ENCODE data around the gene PICALM. TPM values are rescaled to one million over a fixed set of nuclear protein-coding genes. Genes with fewer than 3 reads are reported as not detected.

The PICALM gene
- total and polyA plus RNA-seq, 10 of the 15 experiments (the other 5 are each of a cell fraction or from before 2014, with no cell fraction given) = 4.3 to 150 (median 41.8) TPM

DNA sequence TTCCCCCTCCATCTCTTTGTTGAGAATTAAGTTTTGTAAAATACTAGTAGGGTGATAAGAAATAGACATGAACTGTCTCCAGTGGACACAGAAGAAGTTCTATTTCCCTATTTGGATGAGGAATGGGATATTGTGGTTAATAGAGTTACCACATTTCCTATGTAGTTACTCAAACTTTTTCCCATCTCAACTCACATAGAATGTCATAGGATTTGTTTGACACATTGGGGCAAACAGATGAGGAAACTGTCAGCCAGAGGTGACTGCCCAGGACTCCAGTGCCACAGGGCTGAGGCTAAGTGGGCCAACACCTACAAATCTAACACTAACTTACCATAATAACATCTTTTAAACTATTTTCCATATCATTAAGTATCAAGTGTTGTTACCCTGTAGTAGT lies 155.4 kb downstream of the PICALM start:
- H3K4me1 ChIP-seq (ENCODE audit: control insufficient read depth, insufficient read depth, low read length) = no peaks in the 10 kb centered on the region
- intact Hi-C loops (cut with micrococcal nuclease; ENCODE audit: unreplicated experiment) (no loop called here), in situ Hi-C loops (cut with MboI) (no loop called here)
- BruUV-seq (replicated peaks) = no TSS peak
- no peak overlapping the region for H3K27ac ChIP-seq (ENCODE audit: control insufficient read depth, insufficient read depth)
- no peak for FAIRE-seq
- no peak overlapping the region for H3K9ac ChIP-seq (ENCODE audit: control insufficient read depth, insufficient read depth, low read length)
- ChIA-PET RAD21 (ENCODE audit: unreplicated experiment) (no interaction called here), POLR2A (no interaction called here), SMC1A (ENCODE audit: uncharacterized antibody, unreplicated experiment) (no interaction called here), CTCF (no interaction called here)
- H3K9me3 ChIP-seq (replicated peaks; ENCODE audit: control insufficient read depth, insufficient read depth, low read length) = no peaks in the 10 kb centered on the region
- no peaks in the 10 kb centered on the region for H3K79me2 ChIP-seq (ENCODE audit: control insufficient read depth, insufficient read depth, low read length)
- no peak overlapping the region for H3K4me3 ChIP-seq
- H3K4me2 ChIP-seq (ENCODE audit: control insufficient read depth, insufficient read depth) = no peak overlapping the region
- H2AFZ ChIP-seq (ENCODE audit: control insufficient read depth, low read depth, low read length) = no peak overlapping the region
- TF ChIP-seq, protein P1, sequence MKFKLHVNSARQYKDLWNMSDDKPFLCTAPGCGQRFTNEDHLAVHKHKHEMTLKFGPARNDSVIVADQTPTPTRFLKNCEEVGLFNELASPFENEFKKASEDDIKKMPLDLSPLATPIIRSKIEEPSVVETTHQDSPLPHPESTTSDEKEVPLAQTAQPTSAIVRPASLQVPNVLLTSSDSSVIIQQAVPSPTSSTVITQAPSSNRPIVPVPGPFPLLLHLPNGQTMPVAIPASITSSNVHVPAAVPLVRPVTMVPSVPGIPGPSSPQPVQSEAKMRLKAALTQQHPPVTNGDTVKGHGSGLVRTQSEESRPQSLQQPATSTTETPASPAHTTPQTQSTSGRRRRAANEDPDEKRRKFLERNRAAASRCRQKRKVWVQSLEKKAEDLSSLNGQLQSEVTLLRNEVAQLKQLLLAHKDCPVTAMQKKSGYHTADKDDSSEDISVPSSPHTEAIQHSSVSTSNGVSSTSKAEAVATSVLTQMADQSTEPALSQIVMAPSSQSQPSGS (IDR thresholded peaks at IDR 0.05; ENCODE audit: low read length) = no peak
- no peak for TF ChIP-seq MEF2A (IDR thresholded peaks at IDR 0.05; ENCODE audit: insufficient read depth, low read depth, low read length)
- TF ChIP-seq YBX1 (IDR thresholded peaks at IDR 0.05) = no peak
- TF ChIP-seq NFYB (IDR thresholded peaks at IDR 0.05; ENCODE audit: insufficient read depth, low read depth, low read length) = no peak
- no peak for TF ChIP-seq SIN3A (IDR thresholded peaks at IDR 0.05; ENCODE audit: low read depth, low read length)
- no peak for TF ChIP-seq ZNF217 (IDR thresholded peaks at IDR 0.05)
- no peak for TF ChIP-seq LARP7 (IDR thresholded peaks at IDR 0.05)
- TF ChIP-seq RCOR1 (conservative IDR thresholded peaks at IDR 0.05; ENCODE audit: low read depth, low read length) = no peak
- no peak for TF ChIP-seq SMC3 (IDR thresholded peaks at IDR 0.05; ENCODE audit: borderline replicate concordance, low read length)
- no peak for TF ChIP-seq JUNB (IDR thresholded peaks at IDR 0.05)
- TF ChIP-seq, protein P2, sequence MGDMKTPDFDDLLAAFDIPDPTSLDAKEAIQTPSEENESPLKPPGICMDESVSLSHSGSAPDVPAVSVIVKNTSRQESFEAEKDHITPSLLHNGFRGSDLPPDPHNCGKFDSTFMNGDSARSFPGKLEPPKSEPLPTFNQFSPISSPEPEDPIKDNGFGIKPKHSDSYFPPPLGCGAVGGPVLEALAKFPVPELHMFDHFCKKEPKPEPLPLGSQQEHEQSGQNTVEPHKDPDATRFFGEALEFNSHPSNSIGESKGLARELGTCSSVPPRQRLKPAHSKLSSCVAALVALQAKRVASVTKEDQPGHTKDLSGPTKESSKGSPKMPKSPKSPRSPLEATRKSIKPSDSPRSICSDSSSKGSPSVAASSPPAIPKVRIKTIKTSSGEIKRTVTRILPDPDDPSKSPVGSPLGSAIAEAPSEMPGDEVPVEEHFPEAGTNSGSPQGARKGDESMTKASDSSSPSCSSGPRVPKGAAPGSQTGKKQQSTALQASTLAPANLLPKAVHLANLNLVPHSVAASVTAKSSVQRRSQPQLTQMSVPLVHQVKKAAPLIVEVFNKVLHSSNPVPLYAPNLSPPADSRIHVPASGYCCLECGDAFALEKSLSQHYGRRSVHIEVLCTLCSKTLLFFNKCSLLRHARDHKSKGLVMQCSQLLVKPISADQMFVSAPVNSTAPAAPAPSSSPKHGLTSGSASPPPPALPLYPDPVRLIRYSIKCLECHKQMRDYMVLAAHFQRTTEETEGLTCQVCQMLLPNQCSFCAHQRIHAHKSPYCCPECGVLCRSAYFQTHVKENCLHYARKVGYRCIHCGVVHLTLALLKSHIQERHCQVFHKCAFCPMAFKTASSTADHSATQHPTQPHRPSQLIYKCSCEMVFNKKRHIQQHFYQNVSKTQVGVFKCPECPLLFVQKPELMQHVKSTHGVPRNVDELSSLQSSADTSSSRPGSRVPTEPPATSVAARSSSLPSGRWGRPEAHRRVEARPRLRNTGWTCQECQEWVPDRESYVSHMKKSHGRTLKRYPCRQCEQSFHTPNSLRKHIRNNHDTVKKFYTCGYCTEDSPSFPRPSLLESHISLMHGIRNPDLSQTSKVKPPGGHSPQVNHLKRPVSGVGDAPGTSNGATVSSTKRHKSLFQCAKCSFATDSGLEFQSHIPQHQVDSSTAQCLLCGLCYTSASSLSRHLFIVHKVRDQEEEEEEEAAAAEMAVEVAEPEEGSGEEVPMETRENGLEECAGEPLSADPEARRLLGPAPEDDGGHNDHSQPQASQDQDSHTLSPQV (IDR thresholded peaks at IDR 0.05) = no peak
- TF ChIP-seq SP1 (IDR thresholded peaks at IDR 0.05; ENCODE audit: low read depth, low read length) = no peak
- TF ChIP-seq ZNF622 (IDR thresholded peaks at IDR 0.05) = no peak
- H4K20me1 ChIP-seq (ENCODE audit: control insufficient read depth, insufficient read depth) = no peaks in the 10 kb centered on the region
- H3K36me3 ChIP-seq (ENCODE audit: control insufficient read depth in 2 of 2, insufficient read depth in 2 of 2, low read length in 1 of 2) = no peaks in the 10 kb centered on the region
- no peak for DNase-seq (ENCODE audit: low read depth, low spot score)
- H3K27me3 ChIP-seq (replicated peaks in 1 of 2; ENCODE audit: control insufficient read depth in 2 of 2, insufficient read depth in 2 of 2, low read length in 1 of 2) = peaks cover 0 to 2% of the 10 kb centered on the region in 2 experiments; a peak in 1 of 4 replicates
- no peak for ATAC-seq

All from GM12878 (cell line).